GM19324 (cell line): ENCODE data around the gene MITF.

ENCODE experiments used
- ATAC-seq: cut with Tn5 transposase; IDR thresholded peaks from one replicate; pipeline ENCODE4 v1.9.1; 2021; ENCODE audit warnings: mild to moderate bottlenecking, moderate library complexity; ENCODE audit not compliant: unreplicated experiment, low FRiP score

MITF gene

DNA sequence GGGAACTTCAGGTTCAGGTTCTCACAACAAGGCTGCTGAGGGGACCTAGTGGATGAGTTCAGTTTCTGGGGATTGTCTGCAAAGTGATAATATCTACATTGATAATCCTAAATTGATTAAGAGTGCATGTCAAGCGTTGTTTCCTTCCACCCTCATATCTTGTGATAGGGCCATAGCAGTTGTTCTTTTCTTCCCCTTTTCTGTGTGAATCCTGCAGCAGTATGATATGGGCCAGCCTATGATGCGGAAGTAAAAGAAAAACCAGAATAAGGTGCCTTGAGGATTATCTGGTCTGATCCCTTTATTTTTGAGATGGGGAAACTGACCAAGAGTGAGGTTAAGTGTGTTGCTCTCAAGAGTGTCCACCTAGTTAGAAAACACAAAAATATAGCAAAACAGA, 86.2 kb downstream of the MITF start:
- no peak for ATAC-seq

DNA sequence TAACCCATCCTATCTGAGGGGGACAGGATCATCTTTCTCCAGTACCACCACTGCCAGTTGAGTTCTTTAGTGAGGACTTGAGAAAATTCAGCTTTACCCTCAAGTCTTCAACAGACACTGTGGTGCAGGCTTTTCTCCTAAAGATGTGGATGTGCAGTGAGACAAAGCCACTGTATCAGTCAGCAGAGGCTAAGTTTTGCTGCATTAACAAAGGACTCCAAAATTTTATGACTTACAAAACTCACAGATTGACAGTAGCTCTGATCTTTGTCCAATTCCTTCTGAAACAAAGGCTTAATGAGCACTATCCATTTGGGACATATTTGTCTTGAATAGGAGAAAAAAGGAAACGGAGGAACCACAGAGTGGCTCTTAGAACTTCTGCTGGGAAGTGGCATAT, 87.9 kb downstream of the MITF start:
- ATAC-seq: no peak

DNA sequence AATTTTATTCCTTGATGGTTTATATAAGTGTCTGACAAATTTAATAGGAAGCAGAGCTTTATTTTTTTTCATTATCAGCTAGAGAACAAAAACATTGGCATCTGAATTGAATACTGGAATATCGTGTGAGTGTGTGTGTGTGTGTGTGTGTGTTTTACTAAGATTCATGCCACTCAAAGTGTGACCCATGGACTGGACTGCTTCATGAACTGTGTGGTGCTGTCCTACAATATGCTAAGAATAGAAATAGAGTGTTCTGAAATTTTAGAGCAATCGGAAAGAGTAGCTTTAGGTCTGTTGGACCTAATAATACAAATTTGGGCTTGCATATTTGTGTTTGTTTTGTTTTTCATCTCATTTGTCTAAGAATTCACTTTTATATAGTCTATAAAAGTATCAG, 89.6 kb downstream of the MITF start:
- ATAC-seq: no peak

DNA sequence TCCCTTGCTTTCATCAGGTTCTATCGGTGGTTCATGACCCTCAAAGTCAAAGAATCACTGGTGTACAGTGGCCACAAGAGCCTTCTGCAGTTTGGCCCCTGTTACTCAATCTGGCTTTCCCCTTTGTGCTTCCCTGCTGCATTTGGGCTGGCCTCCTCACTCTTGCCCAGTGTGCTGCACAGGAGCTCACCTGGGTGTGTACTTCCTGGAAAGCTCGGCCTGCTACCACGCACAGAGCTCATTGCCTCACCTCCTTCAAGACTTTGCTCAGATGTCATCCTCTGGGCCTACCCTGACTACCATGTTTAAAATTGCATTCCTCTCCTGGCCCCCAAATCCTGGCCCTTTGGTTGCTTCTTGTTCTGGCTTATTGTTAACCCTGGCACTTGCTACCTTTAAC, 90.9 kb downstream of the MITF start:
- ATAC-seq: no peak

DNA sequence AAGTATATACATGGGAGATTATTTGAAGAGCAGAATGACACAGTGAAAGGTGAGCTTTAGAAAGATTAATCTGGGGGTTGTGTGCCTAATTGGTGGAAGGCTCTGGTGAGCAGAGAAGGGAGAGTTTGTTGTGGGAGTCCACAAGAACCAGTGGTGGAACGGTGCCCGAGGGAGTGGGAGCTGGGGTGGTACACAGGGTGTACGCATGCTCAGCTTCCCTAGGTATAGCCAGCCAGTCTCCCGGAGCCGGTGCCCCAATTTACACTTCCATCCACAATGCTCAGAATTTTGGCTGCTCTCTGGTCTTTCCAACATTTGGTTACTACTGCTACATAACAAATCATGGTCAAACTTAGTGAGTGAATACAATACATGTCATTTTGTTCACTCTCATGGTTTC, 92.5 kb downstream of the MITF start:
- no peak for ATAC-seq

DNA sequence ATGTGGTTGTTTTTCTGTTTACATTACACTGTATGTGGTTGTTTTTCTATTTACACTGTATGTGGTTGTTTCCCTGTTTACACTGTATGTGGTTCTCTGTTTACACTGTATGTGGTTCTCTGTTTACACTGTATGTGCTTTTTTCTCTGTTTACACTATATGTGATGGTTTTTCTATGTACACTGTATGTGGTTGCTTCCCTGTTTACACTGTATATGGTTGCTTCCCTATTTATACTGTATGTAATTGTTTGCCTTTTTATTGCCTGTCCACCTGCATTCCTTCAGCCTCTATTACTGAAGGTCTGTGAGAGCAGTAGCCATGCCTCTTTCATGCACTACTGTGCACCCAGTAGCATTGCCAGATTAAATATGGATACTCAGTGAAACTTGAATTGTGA, 94.3 kb downstream of the MITF start:
- ATAC-seq: no peak

DNA sequence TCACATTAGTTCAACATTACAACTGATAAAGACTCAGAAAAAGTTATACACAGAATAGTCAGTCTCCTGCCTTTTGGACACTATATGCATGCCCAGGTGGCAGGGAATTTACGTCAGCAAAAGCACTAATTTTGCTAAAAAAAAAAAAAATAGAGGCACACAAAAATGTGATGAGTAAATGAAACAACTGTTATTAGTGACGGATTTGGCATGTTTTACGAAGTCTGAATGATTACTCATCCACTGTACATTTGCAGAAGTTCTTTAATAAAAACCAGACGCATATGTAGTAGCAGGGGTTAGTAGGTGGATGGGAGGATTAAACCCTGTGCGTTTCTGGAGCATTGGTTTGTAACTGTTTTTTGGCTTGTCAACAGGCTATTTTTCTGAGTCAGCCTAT, 99.0 kb downstream of the MITF start:
- no peak for ATAC-seq

DNA sequence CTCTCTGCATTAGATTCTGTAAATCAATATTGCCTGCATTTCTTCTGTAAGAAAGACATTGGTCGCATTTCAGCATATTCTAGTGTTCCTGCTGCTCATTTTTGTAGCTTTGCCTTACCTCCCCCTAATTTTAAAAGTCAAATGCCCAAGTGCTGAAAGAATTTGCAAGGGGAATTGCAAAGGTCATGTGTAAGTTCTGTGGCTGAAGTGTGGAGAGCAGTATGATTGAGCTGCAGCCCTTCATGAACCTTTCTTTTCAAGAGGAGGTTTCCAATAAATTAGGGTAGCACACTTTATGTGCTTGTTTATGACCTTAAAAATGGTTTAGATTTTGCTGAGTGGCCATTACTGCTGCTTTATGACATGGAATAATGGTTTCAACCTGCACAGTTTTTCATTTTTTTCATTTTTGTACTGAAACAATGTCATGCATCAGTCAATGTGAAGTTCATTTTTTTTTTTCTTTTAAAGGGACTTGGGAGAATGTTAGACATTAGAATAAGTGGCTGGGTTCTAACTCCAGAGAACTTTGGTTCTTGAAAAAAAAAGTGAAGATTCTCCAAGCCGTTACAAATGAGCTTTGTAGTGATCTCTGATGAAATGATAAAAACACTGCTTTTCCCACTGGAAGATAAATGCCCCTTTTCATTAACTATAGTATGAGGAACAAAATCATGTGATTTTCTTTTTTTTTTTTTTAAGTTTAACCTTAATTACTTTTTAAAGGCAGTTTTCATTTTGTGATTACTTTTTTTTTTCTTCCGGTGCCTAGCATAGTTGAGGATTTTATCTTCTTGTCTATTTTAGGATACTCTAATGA, 99.6 kb downstream of the MITF start:
- no peak for ATAC-seq

DNA sequence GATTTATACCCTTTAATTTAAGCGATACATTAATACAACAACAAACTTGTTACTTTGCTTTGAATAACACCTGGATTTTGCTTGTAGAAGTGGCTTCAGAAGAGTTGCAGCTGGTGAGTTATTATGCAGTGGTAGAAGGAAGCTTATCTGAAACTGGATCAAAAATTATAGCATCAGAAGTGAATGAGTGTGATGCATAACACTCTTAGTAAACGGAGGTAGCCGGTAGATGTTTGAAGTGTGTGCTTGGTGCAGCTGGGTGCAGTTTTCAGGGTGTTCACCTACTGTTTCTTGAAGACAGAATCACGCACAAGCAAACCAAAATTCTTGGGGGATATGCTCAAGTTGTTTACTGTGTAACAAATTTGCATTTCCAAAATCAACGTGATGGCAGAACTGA, 103.1 kb downstream of the MITF start:
- ATAC-seq: no peak

DNA sequence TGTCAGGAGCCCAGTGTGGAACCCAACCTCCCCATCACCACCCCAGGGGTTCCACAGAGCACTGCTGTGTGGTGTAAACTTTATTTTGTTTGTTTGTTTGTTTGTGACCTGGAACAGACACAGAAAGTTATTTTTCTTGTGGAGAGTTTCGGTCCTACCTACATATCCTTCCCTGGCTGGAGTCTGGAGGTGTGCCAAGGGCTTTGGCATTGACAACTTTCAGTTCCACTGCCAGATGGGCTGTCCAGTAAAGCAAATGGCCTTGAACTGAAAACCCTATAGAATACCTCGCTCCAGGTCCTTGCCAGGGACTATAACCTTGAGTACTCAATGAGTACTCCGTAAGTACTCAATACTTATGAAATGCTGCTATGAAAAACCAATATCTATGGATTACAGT, 103.5 kb downstream of the MITF start:
- no peak for ATAC-seq

DNA sequence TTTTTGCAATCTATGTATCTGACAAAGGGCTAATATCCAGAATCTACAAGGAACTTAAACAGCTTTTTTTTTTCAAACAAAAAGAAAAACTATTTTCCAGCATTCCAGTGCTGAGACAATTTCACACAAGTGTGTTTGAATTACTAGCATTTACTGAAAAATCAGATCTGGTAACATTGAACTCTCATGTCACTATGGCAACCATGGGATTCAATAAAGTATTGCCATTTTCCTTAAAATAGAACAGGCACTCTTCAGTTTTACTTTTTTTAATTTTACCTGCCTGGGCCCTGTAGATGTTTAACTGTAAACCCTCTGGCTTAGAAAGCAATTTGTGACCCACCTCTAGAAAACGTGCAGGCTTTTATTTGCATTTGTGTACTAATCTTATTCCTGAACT, 105.4 kb downstream of the MITF start:
- ATAC-seq: no peak

DNA sequence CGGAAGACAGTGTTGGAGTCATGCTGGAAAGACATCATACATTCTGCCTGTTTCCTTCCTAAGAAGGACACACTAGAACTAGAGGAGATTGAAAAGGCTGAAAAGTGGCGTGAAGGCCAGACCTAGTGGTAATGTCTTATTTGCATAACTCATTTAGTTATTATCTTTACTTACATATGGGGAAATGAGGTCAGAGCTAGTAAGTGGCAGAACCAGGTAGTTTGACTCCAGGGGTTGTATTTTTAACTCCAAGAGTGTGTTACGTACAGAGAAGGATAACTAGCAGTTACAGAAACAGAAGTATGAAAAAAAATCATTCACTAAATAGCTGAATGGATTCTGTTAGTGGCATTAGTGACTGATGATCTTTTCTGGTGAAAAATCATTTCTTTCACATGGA, 108.0 kb downstream of the MITF start:
- no peak for ATAC-seq

DNA sequence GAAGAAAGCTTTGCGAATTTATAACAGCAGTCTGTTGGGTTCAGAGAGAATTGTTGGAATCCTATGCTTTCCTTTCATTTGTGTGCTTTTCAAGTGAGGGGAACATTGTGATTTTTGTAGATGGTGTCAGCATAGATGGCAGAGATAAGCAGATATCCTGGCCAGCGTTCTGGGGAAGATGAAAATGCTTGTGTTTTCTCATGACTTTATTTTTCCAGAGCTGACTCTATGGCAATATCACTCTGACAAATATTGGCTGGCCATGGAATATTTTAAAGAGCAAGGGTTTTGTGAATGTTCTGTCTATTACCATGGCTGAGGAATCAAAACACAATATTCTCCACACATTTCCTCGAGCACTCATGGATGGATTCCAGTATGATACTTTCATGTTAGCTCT, 108.8 kb downstream of the MITF start:
- ATAC-seq: no peak

DNA sequence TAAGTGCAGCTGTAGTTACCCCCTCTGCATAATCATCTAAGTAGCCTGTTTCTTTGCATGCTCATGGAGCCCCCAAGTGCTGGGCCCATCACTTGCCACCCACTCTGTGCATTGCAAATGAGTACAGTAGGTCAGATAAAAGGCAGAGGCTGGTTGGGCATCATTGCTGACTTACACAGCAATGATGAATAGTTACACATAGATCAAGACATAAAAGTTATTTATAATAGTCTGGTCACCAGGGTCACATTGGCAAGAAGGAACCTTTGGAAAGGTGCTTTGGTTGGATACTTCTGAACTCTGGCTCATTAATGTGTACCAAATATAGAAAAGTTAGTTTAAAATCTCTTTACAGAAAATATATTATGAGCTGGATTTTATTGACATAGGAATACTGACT, 111.6 kb downstream of the MITF start:
- no peak for ATAC-seq

DNA sequence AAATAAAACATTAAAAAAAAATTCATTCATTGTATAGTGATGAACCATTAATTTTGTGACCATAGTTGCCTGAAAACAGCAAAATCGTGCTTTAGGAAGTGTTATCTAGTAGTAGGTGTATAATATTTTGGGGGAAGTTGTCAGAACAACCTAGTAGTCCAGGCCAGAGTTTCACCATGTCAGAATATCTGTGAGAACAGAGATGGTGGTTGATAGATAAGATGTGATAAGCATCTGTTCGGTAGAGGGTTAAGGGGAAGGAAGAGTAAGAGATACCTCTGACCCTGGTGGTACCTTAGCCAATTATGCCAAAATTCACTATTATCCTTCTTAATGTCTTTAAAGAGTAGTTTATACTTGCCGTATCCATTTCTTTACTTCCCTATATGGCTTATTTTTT, 113.8 kb downstream of the MITF start:
- no peak for ATAC-seq

DNA sequence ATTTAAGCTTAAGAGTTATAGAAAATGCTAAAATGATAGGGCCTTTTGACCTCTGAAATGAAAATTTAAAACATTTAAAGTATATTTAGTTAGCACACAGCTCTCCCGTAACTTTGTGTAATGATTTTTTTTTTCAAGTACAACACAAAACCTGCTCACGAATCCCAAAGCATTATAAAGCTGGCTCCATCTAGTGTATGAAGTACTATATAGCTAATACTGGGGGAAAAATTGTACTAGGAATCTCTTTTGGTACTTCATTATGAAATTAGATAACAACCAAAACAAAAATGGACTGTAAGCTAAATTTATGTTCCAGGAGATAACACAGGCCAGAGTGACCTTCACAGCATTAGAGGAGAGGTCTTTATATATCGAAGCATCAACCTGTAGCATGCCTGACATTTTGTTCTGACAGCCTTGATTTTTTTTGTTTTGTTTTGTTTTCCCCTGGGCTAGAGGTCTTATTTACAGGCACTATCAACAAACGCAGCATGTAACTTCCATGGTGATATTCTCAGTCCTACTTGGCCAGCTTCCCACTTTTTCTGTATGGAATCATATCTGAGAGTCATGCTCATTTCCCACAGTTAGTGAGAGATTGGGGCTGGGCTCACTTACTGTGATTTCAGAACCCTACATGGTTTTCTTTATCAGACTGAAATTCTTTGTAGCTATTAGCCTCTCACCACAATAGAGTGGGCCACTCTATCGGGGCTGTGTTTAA, 116.3 kb downstream of the MITF start:
- no peak for ATAC-seq

DNA sequence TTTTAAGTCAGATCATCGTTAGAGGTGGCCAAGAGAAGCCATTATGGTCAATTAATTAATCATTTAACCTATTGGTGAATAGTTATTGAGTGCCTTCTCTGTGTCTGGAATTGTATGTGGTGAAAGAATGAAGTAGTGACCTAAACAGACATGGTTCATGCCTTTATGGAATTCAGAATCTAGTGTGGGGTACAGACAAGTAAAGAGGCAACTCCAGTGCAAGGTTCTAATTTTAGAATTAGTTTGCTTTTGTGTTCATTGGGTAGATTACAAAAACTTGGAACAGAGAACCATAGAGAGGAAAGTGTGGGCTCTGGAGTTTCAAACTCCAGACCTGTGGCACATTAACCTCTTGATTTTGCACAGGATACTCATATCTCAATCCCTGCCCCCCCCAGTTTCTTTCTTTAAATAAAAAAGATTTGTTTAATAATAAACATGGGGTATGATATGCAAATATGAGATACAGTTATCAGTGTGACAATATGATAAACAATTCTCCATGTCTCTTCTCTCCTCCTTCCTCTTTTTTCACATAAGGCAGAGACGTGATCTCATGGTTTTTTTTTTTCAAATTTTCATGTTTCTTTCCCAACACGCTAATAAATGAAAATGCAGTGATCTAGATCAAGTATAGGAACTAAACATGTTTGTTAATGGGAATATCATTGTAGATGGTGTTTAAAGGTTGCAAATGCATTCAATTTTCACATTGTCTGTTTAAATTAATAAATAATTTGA, 117.9 kb downstream of the MITF start:
- ATAC-seq: no peak

DNA sequence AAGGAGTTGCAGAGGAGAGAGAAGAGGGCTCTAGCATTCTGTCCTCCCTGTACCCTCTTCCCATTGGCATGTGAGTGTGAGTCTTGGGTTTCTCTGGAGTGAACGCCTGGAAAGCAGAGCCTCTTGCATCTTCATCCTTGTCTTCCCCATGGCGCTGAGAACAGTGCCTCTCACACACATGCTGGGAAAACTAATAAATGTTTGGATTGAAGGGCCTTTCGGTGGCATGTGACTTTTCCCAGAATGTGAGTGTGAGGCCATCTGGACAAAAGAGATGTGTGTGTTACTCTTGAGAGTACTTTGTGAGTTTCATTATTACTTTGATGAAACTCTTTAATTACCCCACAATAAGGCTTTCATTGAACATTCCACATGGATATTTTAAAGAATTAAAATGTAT, 122.3 kb downstream of the MITF start:
- no peak for ATAC-seq

DNA sequence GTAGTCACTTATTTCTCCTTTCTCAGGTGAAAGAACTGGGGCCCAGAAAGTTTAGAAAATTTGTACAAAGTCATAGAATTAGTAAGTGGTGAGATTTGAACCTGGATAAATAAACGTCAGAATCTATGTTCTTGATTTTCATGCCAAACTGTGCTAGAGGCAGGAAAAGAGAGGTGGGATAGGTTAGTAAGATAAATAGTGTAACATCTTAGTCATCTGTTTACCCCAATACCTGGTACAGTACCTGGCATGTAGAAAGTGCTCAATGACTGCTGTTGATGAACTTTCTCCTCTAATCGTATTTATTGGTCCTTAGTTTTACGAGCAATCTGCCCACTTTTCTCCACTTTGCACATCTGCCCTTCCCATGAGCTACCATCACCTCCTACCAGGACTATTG, 124.9 kb downstream of the MITF start:
- ATAC-seq: no peak

DNA sequence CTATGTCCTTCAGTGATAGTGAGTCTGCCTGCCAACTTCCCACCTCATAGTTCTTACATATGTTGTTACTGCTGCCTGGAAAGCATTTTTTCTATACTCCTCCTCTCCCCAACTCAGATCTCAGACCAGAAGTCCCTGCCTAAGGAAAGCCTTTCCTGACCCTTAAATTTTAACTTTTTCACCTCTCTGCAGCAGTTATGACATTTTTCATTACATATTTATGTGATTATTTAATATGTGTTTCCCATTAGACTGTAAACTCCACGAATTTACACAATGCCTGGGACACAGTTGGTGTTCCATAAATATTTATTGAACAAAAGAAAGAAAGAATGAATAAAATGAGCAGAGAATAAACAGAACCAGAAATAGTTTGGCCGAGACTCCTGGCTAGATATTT, 125.5 kb downstream of the MITF start:
- ATAC-seq: no peak

DNA sequence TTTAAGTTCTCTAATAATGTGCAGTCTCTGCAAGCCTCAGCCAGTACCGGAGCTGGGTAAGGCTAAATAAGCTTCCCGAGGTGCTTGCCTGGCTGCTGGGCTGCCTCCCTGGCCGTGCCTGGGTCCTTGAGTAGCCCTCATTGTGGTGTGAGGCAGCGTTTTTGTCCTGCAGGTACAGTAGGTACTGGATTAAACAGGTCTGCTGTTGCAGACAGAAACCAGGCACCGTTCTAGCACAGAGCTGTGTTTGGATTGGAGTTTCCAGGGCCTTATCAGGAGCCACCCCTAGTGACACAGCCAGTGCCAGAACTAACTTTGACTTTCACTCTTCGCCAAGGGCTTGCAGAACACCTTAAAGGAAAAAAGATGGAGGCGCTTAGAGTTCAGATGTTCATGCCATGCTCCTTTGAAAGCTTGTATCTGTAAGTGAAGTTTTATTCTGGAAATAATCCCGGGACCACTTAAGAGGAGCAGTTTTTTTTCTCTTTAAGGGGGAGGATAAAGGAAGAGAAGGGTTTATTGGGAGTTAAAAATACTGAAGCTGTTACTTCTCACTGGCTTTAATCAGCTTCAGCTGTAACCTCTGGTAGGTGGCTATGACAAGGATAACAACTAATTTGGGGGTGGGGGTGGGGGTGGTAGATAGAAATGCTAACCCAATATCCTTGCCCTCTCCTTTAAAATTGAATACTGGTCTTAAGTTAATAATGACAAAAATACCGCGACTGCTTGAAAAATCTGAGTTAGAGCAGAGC, 126.8 kb downstream of the MITF start:
- ATAC-seq: no peak
